GM23338 (cell line): ENCODE results near the gene PLA2G10. TPM values are rescaled to one million over a fixed set of nuclear protein-coding genes. Genes with fewer than 3 reads are reported as not detected.
"Not testable (repeated sequence)": the region's sequence is repeated elsewhere in the genome, so short reads cannot be mapped to it uniquely, and the experiment has no call there.

Experiments used
- ATAC-seq: fragments of 200-7000 bp; cut with Tn5 transposase; 3 replicates; pipeline ENCODE4 v1.9.1; 2020
- DNase-seq: peaks from one replicate; pipeline ENCODE4 v3.0.0-alpha.2; 2015; ENCODE audit warnings: low spot score
- H2AFZ ChIP-seq: fragments of 200-600 bp; sonication (generic); 2 replicates; pipeline ENCODE4 v1.8.0; 2016; ENCODE audit warnings: antibody characterized with exemption, mild to moderate bottlenecking, moderate library complexity
- H3F3A ChIP-seq: fragments of 200-600 bp; sonication (generic); replicated peaks from 2 replicates; pipeline ENCODE4 v1.8.0; 2017; ENCODE audit warnings: antibody characterized with exemption, mixed run types, low read depth
- H3K27ac ChIP-seq: fragments of 200-600 bp; sonication (generic); 2 replicates; pipeline ENCODE4 v1.6.1; 2016; ENCODE audit warnings: low read depth
- H3K27me3 ChIP-seq: fragments of 200-600 bp; sonication (generic); 2 replicates; pipeline ENCODE4 v1.8.0; 2016; ENCODE audit warnings: mild to moderate bottlenecking, mixed run types, moderate library complexity; ENCODE audit not compliant: insufficient read depth
- H3K36me3 ChIP-seq: fragments of 200-600 bp; sonication (generic); 2 replicates; pipeline ENCODE4 v1.8.0; 2016; ENCODE audit warnings: mild to moderate bottlenecking; ENCODE audit not compliant: insufficient read depth
- H3K4me1 ChIP-seq: fragments of 200-600 bp; sonication (generic); 2 replicates; pipeline ENCODE4 v1.8.0; 2016; ENCODE audit warnings: mild to moderate bottlenecking, moderate library complexity; ENCODE audit not compliant: insufficient read depth
- H3K4me2 ChIP-seq: fragments of 200-600 bp; sonication (generic); 2 replicates; pipeline ENCODE4 v1.7.1; 2017; ENCODE audit warnings: mixed run types
- H3K4me3 ChIP-seq: fragments of 200-600 bp; sonication (generic); 2 replicates; pipeline ENCODE4 v1.6.1; 2016; ENCODE audit warnings: mixed run types
- H3K79me2 ChIP-seq: fragments of 200-600 bp; sonication (generic); replicated peaks from 2 replicates; pipeline ENCODE4 v1.8.0; 2017; ENCODE audit warnings: mild to moderate bottlenecking; ENCODE audit not compliant: insufficient read depth
- H3K9me2 ChIP-seq: fragments of 200-600 bp; sonication (generic); 2 replicates; pipeline ENCODE4 v1.8.0; 2017; ENCODE audit not compliant: insufficient read depth
- H4K20me1 ChIP-seq: fragments of 200-600 bp; sonication (generic); replicated peaks from 2 replicates; pipeline ENCODE4 v1.8.0; 2017; ENCODE audit warnings: mild to moderate bottlenecking; ENCODE audit not compliant: insufficient read depth
- H3K27ac Mint-ChIP-seq: 2 replicates; pipeline ENCODE4 v1.8.0; 2020; ENCODE audit warnings: inconsistent platforms, mild to moderate bottlenecking, moderate library complexity, mixed read lengths
- H3K27me3 Mint-ChIP-seq: 3 replicates; pipeline ENCODE4 v1.8.0; 2022; ENCODE audit warnings: low read depth, mild to moderate bottlenecking, moderate library complexity, mixed read lengths, inconsistent platforms; ENCODE audit not compliant: insufficient read depth, poor library complexity
- H3K36me3 Mint-ChIP-seq: 3 replicates; pipeline ENCODE4 v1.8.0; 2021; ENCODE audit warnings: low read depth, mild to moderate bottlenecking, inconsistent platforms, moderate library complexity, mixed read lengths
- H3K4me1 Mint-ChIP-seq: 3 replicates; pipeline ENCODE4 v1.8.0; 2020; ENCODE audit warnings: mild to moderate bottlenecking, inconsistent platforms, mixed read lengths
- H3K4me3 Mint-ChIP-seq: 3 replicates; pipeline ENCODE4 v1.8.0; 2021; ENCODE audit warnings: moderate library complexity, mild to moderate bottlenecking, inconsistent platforms, mixed read lengths
- H3K9me3 Mint-ChIP-seq: 3 replicates; pipeline ENCODE4 v1.8.0; 2020; ENCODE audit warnings: moderate library complexity, mild to moderate bottlenecking, inconsistent platforms, mixed read lengths
- CTCF ChIP-seq, 2 experiments: fragments of 200-600 bp in 1 of 2; sonication (generic) in 1 of 2; conservative IDR thresholded peaks; 2 replicates each; pipeline versions ENCODE4 v1.5.1 to v1.6.1; 2016 to 2017; ENCODE audit warnings: antibody characterized with exemption in 2 of 2, low read depth in 2 of 2, mild to moderate bottlenecking in 2 of 2, moderate library complexity in 1 of 2
- ETS1 ChIP-seq: IDR thresholded peaks from 2 replicates; pipeline ENCODE4 v1.6.1; 2016; ENCODE audit warnings: antibody characterized with exemption
- EZH2phosphoT487 ChIP-seq: fragments of 200-600 bp; sonication (generic); IDR thresholded peaks from one replicate; pipeline ENCODE4 v1.8.1; 2018; ENCODE audit warnings: antibody characterized with exemption; ENCODE audit not compliant: unreplicated experiment
- JUNB ChIP-seq: IDR thresholded peaks from one replicate; pipeline ENCODE4 v1.6.1; 2016; ENCODE audit warnings: antibody characterized with exemption; ENCODE audit not compliant: unreplicated experiment
- NANOG ChIP-seq: IDR thresholded peaks from 2 replicates; pipeline ENCODE4 v1.6.1; 2016; ENCODE audit warnings: antibody characterized with exemption, borderline replicate concordance
- STAT1 ChIP-seq: IDR thresholded peaks from one replicate; pipeline ENCODE4 v1.6.1; 2016; ENCODE audit warnings: antibody characterized with exemption; ENCODE audit not compliant: unreplicated experiment
- ZNF331 ChIP-seq: fragments of 250-450 bp; sonication (Bioruptor Pico); IDR thresholded peaks from 2 replicates; pipeline ENCODE4 v1.5.0; 2020; ENCODE audit warnings: low read depth, mild to moderate bottlenecking, moderate library complexity
- polyA plus RNA-seq: library from polyadenylated mRNA; unstranded; fragments of >200 nt; fragmentation: Nextera tagmentation; extraction: Ambion mirVana; gene quantifications from 2 replicates; pipeline ENCODE4 v1.2.1, GENCODE V29; 2016
- total RNA-seq: library from RNA; depleted of rRNA; stranded (reverse); fragments of >200 nt; shearing (Covaris generic); gene quantifications from 2 replicates; pipeline ENCODE4 v1.2.3, GENCODE V29; 2014
- TF ChIP-seq, protein P1 (sequence below): IDR thresholded peaks from one replicate; pipeline ENCODE4 v1.6.1; 2018; ENCODE audit warnings: antibody characterized with exemption; ENCODE audit not compliant: unreplicated experiment

PLA2G10 gene
- total and polyA plus RNA-seq, 2 experiments from 2014 or later, result 0.94 to 1.2 TPM

DNA sequence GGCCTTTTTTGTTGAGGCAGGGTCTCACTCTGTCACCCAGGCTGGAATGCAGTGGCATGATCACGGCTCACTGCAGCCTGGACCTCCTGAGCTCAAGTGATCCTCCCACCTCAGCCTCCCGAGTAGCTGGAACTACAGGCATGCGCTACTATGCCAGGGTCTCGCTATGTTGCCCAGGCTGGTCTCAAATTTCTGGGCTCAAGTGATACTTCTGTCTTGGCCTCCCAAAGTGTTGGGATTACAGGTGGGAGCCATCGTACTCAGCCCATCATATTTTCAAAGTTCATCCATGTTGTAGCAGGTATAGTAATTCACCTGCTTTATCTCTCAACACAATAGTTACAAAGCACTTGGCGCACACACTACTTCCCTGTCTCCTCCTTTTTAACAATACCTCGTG, 13.7 kb downstream of the PLA2G10 start:
- not testable (repeated sequence) for DNase-seq, H3K27ac Mint-ChIP-seq, H2AFZ ChIP-seq, H3K27me3 ChIP-seq, H3K27me3 Mint-ChIP-seq, H3K4me3 Mint-ChIP-seq, H3K36me3 Mint-ChIP-seq, H4K20me1 ChIP-seq, H3K4me3 ChIP-seq, H3K9me3 Mint-ChIP-seq, H3K27ac ChIP-seq, H3K4me1 ChIP-seq, ATAC-seq, H3K36me3 ChIP-seq, H3K9me2 ChIP-seq, H3K79me2 ChIP-seq, H3F3A ChIP-seq, H3K4me1 Mint-ChIP-seq, H3K4me2 ChIP-seq

GRCh38 chr16:14678748-14679497, 15.2 kb downstream of the PLA2G10 start:
- Histone ChIP-seq H3K4me1 (no peaks in the 10 kb centered on the region), H3K9me2 (no peaks in the 10 kb centered on the region), H3K27me3 (no peaks in the 10 kb centered on the region), H3K27ac (no peak overlapping the region), H3K79me2 (no peaks in the 10 kb centered on the region), H4K20me1 (no peaks in the 10 kb centered on the region), H3K4me2 (no peak overlapping the region), H2AFZ (no peak overlapping the region), H3F3A (no peaks in the 10 kb centered on the region), H3K36me3 (no peaks in the 10 kb centered on the region), H3K4me3 (no peak overlapping the region)
- no peaks in the 10 kb centered on the region; the same call in 2 of the 3 replicates for H3K36me3 Mint-ChIP-seq
- H3K4me1 Mint-ChIP-seq, result no peaks in the 10 kb centered on the region
- DNase-seq (no peak), ATAC-seq (no peak)
- no peak overlapping the region for H3K27ac Mint-ChIP-seq
- H3K9me3 Mint-ChIP-seq, result no peaks in the 10 kb centered on the region
- peaks cover 6% of the 10 kb centered on the region for H3K27me3 Mint-ChIP-seq
- TF ChIP-seq EZH2phosphoT487, result no peak
- TF ChIP-seq ZNF331 (CRISPR knock-in tag), result no peak
- TF ChIP-seq ETS1, result no peak
- H3K4me3 Mint-ChIP-seq, result no peak overlapping the region

- Mint-ChIP-seq H3K4me3 (no peak overlapping the region), H3K9me3 (no peaks in the 10 kb centered on the region), H3K36me3 (no peaks in the 10 kb centered on the region; the same call in 2 of the 3 replicates), H3K27me3 (peaks cover 6% of the 10 kb centered on the region), H3K27ac (no peak overlapping the region), H3K4me1 (no peaks in the 10 kb centered on the region)
- H3K4me2 ChIP-seq, result no peak overlapping the region
- no peaks in the 10 kb centered on the region for H3K27me3 ChIP-seq
- no peak overlapping the region for H2AFZ ChIP-seq
- DNase-seq (no peak), ATAC-seq (no peak)
- H3F3A ChIP-seq, result no peaks in the 10 kb centered on the region
- H3K9me2 ChIP-seq, result no peaks in the 10 kb centered on the region
- no peaks in the 10 kb centered on the region for H3K4me1 ChIP-seq
- no peaks in the 10 kb centered on the region for H4K20me1 ChIP-seq
- H3K79me2 ChIP-seq, result no peaks in the 10 kb centered on the region
- no peak overlapping the region for H3K4me3 ChIP-seq
- H3K36me3 ChIP-seq, result no peaks in the 10 kb centered on the region
- no peak overlapping the region for H3K27ac ChIP-seq
- TF ChIP-seq NANOG (no peak), JUNB (no peak), CTCF (conservative IDR thresholded peaks at IDR 0.05; ENCODE audit: low read depth in 2 of 2) (no peak), STAT1 (no peak)
- TF ChIP-seq, protein P1, sequence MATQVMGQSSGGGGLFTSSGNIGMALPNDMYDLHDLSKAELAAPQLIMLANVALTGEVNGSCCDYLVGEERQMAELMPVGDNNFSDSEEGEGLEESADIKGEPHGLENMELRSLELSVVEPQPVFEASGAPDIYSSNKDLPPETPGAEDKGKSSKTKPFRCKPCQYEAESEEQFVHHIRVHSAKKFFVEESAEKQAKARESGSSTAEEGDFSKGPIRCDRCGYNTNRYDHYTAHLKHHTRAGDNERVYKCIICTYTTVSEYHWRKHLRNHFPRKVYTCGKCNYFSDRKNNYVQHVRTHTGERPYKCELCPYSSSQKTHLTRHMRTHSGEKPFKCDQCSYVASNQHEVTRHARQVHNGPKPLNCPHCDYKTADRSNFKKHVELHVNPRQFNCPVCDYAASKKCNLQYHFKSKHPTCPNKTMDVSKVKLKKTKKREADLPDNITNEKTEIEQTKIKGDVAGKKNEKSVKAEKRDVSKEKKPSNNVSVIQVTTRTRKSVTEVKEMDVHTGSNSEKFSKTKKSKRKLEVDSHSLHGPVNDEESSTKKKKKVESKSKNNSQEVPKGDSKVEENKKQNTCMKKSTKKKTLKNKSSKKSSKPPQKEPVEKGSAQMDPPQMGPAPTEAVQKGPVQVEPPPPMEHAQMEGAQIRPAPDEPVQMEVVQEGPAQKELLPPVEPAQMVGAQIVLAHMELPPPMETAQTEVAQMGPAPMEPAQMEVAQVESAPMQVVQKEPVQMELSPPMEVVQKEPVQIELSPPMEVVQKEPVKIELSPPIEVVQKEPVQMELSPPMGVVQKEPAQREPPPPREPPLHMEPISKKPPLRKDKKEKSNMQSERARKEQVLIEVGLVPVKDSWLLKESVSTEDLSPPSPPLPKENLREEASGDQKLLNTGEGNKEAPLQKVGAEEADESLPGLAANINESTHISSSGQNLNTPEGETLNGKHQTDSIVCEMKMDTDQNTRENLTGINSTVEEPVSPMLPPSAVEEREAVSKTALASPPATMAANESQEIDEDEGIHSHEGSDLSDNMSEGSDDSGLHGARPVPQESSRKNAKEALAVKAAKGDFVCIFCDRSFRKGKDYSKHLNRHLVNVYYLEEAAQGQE, result no peak
These were observed 16.5 kb downstream of the PLA2G10 start for GRCh38 chr16:14677627-14678026.
